Coronary artery (tissue), 2 donors: ENCODE results near the gene MOXD1.
A peak's percentile ranks its signal among the peaks of the same experiment; 100 is the strongest.

Source experiments
- DNase-seq: peaks from one replicate; pipeline ENCODE4 v3.0.0-alpha.2; 2017; ENCODE audit warnings: low spot score
- H3K27ac ChIP-seq, 2 donors: fragments of 200-600 bp; sonication (generic); one replicate each; pipeline ENCODE4 v1.5.1; 2016 to 2019
- H3K4me3 ChIP-seq: fragments of 200-600 bp; sonication (generic); 2 replicates; pipeline ENCODE4 v1.5.1; 2016; ENCODE audit warnings: mild to moderate bottlenecking, moderate library complexity
- CTCF ChIP-seq: fragments of 200-600 bp; sonication (generic); IDR thresholded peaks from one replicate; pipeline ENCODE4 v1.5.1; 2019; ENCODE audit warnings: antibody characterized with exemption

MOXD1 gene

GRCh38 chr6:132253906-132254305, 147.4 kb downstream of the MOXD1 start:
- no peak overlapping the region for H3K27ac ChIP-seq
- TF ChIP-seq CTCF, result no peak
- DNase-seq, result no peak
- H3K4me3 ChIP-seq, result no peak overlapping the region

GRCh38 chr6:132253211-132253610, 148.1 kb downstream of the MOXD1 start:
- Histone ChIP-seq H3K27ac (no peak overlapping the region), H3K4me3 (no peak overlapping the region)
- no peak for DNase-seq
- no peak for TF ChIP-seq CTCF

- H3K27ac ChIP-seq, result no peak overlapping the region
- H3K4me3 ChIP-seq, result no peak overlapping the region
- no peak for TF ChIP-seq CTCF
- DNase-seq, result no peak
Measured at GRCh38 chr6:132252113-132252512, 149.2 kb downstream of the MOXD1 start.

GRCh38 chr6:132251711-132252110, 149.6 kb downstream of the MOXD1 start:
- no peak for DNase-seq
- TF ChIP-seq CTCF, result no peak
- Histone ChIP-seq H3K27ac (no peak overlapping the region), H3K4me3 (no peak overlapping the region)

- TF ChIP-seq CTCF, result no peak
- Histone ChIP-seq H3K4me3 (no peak overlapping the region), H3K27ac (peak overlapping the region in 1 of 2 donors; percentile 14)
- no peak for DNase-seq
Measured at GRCh38 chr6:132247381-132248159, 153.7 kb downstream of the MOXD1 start.

- no peak overlapping the region for H3K4me3 ChIP-seq
- no peak for DNase-seq
- H3K27ac ChIP-seq, result no peak overlapping the region
- no peak for TF ChIP-seq CTCF
Measured at GRCh38 chr6:132246632-132247270, 154.5 kb downstream of the MOXD1 start.

GRCh38 chr6:132246120-132246617, 155.1 kb downstream of the MOXD1 start:
- no peak for DNase-seq
- no peak for TF ChIP-seq CTCF
- Histone ChIP-seq H3K27ac (no peak overlapping the region), H3K4me3 (no peak overlapping the region)
